NCI-H146 (cell line): ENCODE results near the gene CRIP3.
"Not testable (repeated sequence)": the region's sequence is repeated elsewhere in the genome, so short reads cannot be mapped to it uniquely, and the experiment has no call there.

Experiments used
- DNase-seq: peaks from one replicate; lab custom pipeline; 2025; lab: John Stamatoyannopoulos, UW

Gene CRIP3

DNA sequence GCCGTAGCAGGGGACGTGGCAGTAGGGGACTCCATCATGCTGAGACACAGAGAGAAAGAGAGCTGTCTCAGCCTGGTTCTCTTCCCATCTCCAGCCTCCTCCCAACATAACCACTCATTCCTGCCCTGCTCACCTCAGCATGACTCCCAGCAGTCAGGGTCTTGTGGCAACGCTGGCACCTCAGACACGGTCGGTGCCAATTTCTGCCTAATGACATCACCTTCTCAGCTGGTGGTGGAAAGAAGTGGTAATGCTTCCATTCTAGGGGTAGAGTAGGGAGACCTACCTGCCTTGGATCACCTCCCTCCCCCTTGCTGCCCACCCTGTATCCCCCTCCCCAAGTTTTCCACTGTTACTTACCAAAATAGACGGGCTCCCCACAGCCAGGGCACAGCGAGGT lies 2.5 kb downstream of the CRIP3 start:
- no peak for DNase-seq

GRCh38 chr6:43304882-43305281 lies 3.7 kb downstream of the CRIP3 start:
- no peak for DNase-seq

GRCh38 chr6:43304361-43304760 lies 4.3 kb downstream of the CRIP3 start:
- no peak for DNase-seq

DNA sequence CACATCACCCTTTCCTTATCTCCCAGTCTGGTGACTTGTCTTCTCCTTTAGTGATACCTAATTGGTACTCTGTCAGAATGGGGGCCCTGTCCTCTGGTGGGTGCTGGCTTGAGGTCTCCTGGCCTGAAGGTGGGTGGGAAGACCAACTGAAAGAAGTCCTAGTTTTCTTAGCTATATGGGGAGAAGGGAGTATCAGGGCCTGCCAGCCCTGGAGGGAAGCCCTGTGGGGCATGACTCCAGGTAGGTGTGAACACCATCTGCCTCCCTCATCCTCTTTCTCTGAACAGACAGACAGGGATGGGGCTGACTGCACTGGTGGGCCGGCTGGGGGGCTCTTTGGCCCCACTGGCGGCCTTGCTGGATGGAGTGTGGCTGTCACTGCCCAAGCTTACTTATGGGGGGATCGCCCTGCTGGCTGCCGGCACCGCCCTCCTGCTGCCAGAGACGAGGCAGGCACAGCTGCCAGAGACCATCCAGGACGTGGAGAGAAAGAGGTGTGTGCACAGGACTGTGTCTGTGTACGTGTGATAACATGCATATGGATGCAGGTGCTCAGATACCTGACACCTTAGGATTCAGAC lies 4.8 kb downstream of the CRIP3 start:
- no peak for DNase-seq

- DNase-seq: not testable (repeated sequence)
These were observed 5.6 kb downstream of the CRIP3 start for GRCh38 chr6:43303006-43303405.

GRCh38 chr6:43302126-43302525 lies 6.5 kb downstream of the CRIP3 start:
- DNase-seq: no peak

DNA sequence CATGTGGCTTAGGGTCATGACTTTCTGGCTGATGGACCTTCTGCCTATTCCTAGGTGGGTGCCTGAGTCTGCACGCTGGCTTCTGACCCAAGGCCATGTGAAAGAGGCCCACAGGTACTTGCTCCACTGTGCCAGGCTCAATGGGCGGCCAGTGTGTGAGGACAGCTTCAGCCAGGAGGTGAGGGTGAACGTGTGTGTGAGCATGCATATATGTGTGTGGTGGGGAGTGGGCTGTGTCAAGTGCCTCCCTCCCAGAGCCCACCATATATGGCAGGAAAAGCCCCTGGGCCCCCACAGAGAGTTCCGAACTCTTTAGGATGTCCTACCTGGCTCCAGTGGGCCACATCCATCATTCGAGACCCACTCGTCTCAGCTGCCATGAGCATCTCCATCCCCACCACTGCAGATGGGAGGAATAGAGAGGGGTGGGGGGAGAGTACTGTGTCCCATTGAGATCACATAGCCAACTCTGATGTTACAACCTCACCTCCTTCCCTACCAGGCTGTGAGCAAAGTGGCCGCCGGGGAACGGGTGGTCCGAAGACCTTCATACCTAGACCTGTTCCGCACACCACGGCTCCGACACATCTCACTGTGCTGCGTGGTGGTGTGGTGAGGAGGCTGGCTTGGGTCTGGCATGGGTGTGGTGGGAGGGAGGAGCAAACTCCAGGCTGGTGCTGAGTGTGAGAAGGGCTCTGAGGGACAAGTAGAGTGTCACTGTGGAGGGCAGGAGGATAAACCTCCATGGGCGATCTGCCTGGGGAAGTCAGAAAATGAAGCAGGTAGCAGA lies 7.3 kb downstream of the CRIP3 start:
- no peak for DNase-seq

DNA sequence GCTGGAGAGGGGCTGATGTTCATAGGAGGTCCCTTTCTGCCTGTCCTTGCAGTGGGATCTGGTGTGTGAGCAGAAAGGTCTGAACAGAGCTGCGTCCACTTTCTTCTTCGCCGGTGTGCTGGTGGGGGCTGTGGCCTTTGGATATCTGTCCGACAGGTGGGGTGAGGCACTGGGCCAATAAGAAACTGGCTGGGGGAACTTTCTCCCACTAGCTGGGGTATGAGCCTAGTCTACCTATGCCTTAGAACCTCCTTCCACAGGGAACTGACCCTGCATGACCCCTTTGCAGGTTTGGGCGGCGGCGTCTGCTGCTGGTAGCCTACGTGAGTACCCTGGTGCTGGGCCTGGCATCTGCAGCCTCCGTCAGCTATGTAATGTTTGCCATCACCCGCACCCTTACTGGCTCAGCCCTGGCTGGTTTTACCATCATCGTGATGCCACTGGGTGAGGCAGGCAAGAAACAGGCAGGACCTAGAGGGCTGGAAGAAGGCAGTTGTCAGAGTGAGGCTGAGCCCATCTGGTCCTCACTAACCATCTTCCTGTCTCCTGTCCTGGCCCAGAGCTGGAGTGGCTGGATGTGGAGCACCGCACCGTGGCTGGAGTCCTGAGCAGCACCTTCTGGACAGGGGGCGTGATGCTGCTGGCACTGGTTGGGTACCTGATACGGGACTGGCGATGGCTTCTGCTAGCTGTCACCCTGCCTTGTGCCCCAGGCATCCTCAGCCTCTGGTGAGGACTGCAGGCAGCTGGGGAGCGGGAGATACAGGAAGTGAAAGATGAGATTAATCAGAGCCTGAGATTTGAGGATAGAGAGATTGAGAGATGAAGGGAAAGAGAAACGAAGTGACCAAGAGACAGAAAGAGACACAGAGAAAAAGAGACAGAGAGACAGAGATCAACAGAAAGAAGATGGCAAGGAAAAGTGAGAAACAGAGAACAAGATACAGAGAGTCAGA lies 9.0 kb downstream of the CRIP3 start:
- DNase-seq: no peak

DNA sequence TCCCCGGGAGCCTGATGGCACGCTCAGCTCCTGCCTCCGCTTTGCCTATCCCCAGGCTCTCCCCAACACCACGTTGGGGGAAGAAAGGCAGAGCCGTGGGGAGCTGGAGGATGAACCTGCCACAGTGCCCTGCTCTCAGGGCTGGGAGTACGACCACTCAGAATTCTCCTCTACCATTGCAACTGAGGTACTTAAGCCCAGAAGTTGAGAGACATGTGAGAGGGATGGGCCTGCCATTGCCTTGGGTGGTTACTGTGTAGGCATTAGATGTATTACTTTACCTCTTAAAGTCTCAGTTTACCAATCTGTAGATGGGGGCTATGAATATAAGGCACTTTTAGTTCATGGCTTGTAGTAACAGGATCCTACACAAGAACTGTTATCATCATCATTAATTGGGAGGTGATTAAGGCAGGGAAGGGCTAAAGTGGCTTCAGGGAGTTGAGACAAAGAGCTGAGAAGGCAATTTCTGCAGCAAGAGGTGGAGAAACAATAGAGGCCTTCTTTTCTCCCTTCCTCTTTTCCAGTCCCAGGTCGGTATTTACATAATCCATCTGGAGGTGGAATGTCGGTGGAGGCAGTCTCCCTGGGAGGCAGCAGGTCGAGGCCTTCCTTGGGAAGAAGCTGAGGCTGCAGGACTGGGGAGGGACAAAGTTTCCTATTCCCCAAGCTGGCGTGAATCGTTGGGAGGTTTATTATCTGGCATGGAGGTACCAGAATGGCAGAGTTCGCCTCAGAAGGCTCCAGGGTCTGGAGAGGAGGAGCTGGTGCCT lies 9.9 kb downstream of the CRIP3 start:
- DNase-seq: no peak

- no peak for DNase-seq
These were observed 10.7 kb downstream of the CRIP3 start, which contains the start of gene SLC22A7 for GRCh38 chr6:43297644-43298564. TSS of gene SLC22A7 (plus strand) at chr6:43298260. CDS start at chr6:43298359, 99 bp downstream.

DNA sequence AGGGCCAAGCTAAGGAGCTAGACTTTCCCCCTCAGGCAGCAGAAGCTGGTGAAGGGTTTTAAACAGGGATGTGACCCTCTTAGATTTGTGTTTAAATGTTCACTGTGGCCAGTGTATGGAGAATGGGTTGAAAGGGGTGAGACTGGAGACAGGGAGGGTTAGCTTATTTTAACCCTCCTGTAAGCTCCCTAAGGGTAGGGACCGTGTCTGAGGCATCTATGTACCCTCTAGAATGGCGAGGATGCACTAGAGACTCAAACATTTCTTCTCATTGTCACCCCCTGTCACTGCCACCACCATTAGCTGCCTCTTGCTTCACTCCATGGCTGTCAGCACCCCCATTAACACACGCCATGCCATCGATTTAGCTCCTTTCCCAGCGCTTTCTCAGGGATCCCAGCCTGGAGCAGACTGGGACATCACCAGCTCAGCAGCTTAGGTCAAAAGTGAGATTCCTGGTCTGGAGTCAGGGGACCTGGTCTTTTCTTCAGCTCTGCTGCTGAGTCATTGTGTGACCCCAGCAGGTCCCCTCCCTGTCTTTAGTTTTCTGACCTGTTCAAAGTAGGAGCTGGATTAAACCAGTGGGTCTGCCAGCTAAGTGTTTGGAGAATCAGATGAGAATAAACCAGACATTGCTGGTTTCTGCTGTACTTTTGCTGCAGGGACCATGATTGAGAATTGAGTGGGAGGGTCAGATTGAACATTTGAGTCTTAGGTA lies 11.7 kb downstream of the CRIP3 start:
- DNase-seq: no peak

DNA sequence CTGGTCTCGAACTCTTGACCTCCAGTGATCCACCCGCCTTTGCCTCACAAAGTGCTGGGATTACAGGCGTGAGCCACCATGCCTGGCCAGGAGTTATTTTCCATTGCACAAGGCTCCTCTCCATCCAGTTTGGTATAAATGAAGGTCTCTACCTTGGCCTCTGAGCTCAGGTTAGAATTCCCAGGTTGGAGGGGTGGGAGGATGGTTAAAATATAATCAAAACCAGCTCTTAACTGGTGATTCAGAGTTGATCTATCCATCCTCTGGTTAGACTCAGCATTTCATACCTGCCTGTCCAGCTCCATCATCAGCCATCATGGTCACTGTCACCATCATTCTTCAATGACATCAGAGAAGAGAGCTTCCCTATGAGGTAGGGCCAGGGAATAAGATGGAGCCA lies 13.2 kb downstream of the CRIP3 start:
- no peak for DNase-seq

GRCh38 chr6:43294536-43294935 lies 14.1 kb downstream of the CRIP3 start:
- no peak for DNase-seq

DNA sequence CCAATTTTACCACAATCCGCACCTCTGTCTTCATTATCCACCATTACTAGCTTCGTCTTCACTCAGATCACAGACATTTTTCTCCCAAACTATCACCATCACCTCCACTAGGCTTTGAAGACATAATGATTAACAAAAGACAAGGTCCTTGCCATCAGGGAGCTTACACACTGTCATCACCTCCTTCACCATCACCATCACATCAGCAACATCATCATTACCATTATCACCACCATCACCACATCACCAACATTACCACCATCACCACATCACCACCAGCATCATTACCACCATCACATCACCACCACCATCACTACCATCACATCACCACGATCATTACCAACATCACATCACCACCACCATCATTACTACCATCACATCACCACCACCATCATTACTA lies 14.9 kb downstream of the CRIP3 start:
- DNase-seq: no peak

GRCh38 chr6:43292763-43293318 lies 15.8 kb downstream of the CRIP3 start:
- no peak for DNase-seq

DNA sequence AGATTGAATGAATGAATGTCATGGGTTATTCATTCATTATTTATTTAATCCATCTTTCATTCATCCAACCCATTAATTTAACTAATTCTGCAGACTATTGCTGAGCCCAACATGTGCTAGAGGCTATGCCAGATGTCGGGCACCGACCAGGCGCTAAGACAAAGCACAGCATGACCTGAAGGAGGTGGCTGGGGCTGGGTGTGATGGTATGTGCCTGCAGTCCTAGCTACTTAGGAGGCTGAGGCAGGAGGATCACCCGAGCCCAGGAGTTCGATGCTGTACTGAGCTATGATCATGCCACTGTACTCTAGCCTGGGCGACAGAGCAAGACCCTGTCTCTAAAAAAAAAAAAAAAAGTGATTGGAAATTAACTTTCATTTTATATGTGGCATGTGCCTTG lies 16.3 kb downstream of the CRIP3 start:
- DNase-seq: no peak

DNA sequence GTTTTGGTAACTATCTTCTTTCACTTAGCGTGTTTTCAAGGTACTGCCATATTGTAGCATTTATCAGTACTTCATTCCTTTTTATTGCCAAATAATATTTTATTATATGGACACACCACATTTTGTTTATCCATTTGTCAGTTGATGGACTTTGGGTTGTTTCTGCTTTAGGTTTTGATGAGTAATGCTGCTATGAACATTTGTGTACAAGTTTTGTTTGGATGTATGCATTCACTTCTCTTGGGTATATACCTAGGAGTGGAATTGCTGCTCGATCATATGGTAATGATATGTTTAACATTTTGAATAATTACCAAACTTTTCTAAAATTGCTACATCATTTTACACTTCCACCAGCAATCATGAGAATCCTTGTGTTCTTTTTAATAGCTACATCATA lies 16.9 kb downstream of the CRIP3 start:
- no peak for DNase-seq

GRCh38 chr6:43290905-43291355 lies 17.7 kb downstream of the CRIP3 start:
- DNase-seq: no peak

GRCh38 chr6:43290339-43290904 lies 18.2 kb downstream of the CRIP3 start:
- DNase-seq: no peak
